T-helper 1 cell treated with Interleukin-12 subunit alpha and Interleukin-12 subunit beta and Interleukin-4 antibody, amounts not matched to agents 30 μg/mL and 1 μg/mL, for 36 hours (primary cell): ENCODE measurements around the gene JARID2.
A peak's percentile ranks its signal among the peaks of the same experiment; 100 is the strongest.

Experiments
- H3K27ac Mint-ChIP-seq: one replicate; pipeline ENCODE4 v1.8.0; 2021; ENCODE audit warnings: mild to moderate bottlenecking, mixed read lengths
- H3K27me3 Mint-ChIP-seq: one replicate; pipeline ENCODE4 v1.8.0; 2021; ENCODE audit warnings: low read depth, mixed read lengths
- H3K36me3 Mint-ChIP-seq: one replicate; pipeline ENCODE4 v1.8.0; 2021; ENCODE audit warnings: low read depth, mixed read lengths
- H3K4me1 Mint-ChIP-seq: one replicate; pipeline ENCODE4 v1.8.0; 2021; ENCODE audit warnings: low read depth, mixed read lengths
- H3K4me3 Mint-ChIP-seq: one replicate; pipeline ENCODE4 v1.8.0; 2021; ENCODE audit warnings: mild to moderate bottlenecking, moderate library complexity, mixed read lengths
- H3K9me3 Mint-ChIP-seq: one replicate; pipeline ENCODE4 v1.8.0; 2021; ENCODE audit warnings: mixed read lengths

The JARID2 gene

GRCh38 chr6:15416932-15417509, 171.2 kb downstream of the JARID2 start:
- Mint-ChIP-seq H3K4me3 (no peak overlapping the region), H3K9me3 (peaks cover 30% of the 10 kb centered on the region), H3K27me3 (no peaks in the 10 kb centered on the region), H3K27ac (peak overlapping the region; percentile 33), H3K36me3 (peaks cover 49% of the 10 kb centered on the region), H3K4me1 (peaks cover 54% of the 10 kb centered on the region)

- Mint-ChIP-seq H3K27me3 (no peaks in the 10 kb centered on the region), H3K27ac (peak overlapping the region; percentile 61), H3K4me3 (no peak overlapping the region), H3K36me3 (peaks cover 43% of the 10 kb centered on the region), H3K4me1 (peaks cover 53% of the 10 kb centered on the region), H3K9me3 (peaks cover 30% of the 10 kb centered on the region)
Observed at GRCh38 chr6:15417811-15418210, 171.9 kb downstream of the JARID2 start.

- Mint-ChIP-seq H3K27ac (no peak overlapping the region), H3K9me3 (peaks cover 30% of the 10 kb centered on the region)
Observed at GRCh38 chr6:15419493-15419892, 173.6 kb downstream of the JARID2 start.

GRCh38 chr6:15420959-15421438, 175.1 kb downstream of the JARID2 start:
- Mint-ChIP-seq H3K4me3 (peak overlapping the region; percentile 58), H3K36me3 (peaks cover 49% of the 10 kb centered on the region), H3K9me3 (peaks cover 30% of the 10 kb centered on the region), H3K4me1 (peaks cover 54% of the 10 kb centered on the region), H3K27me3 (no peaks in the 10 kb centered on the region), H3K27ac (peak overlapping the region; percentile 95)

More at GRCh38 chr6:15419493-15419892, 173.6 kb downstream of the JARID2 start:
- H3K27me3 Mint-ChIP-seq: no peaks in the 10 kb centered on the region
- peaks cover 47% of the 10 kb centered on the region for H3K4me1 Mint-ChIP-seq
- peaks cover 43% of the 10 kb centered on the region for H3K36me3 Mint-ChIP-seq
- no peak overlapping the region for H3K4me3 Mint-ChIP-seq

- Mint-ChIP-seq H3K27me3 (no peaks in the 10 kb centered on the region), H3K4me1 (peaks cover 60% of the 10 kb centered on the region), H3K4me3 (peak overlapping the region; percentile 58)
Observed at GRCh38 chr6:15421945-15422733, 176.3 kb downstream of the JARID2 start.

GRCh38 chr6:15423286-15423993, 177.6 kb downstream of the JARID2 start:
- peaks cover 17% of the 10 kb centered on the region for H3K9me3 Mint-ChIP-seq
- H3K4me3 Mint-ChIP-seq: peak overlapping the region; percentile 10
- H3K4me1 Mint-ChIP-seq: peaks cover 61% of the 10 kb centered on the region
- peaks cover 32% of the 10 kb centered on the region for H3K36me3 Mint-ChIP-seq
- H3K27me3 Mint-ChIP-seq: no peaks in the 10 kb centered on the region
- H3K27ac Mint-ChIP-seq: no peak overlapping the region

More at GRCh38 chr6:15421945-15422733, 176.3 kb downstream of the JARID2 start:
- Mint-ChIP-seq H3K9me3 (peaks cover 24% of the 10 kb centered on the region), H3K27ac (peak overlapping the region; percentile 95), H3K36me3 (peaks cover 43% of the 10 kb centered on the region)

GRCh38 chr6:15425947-15426346, 180.1 kb downstream of the JARID2 start:
- no peak overlapping the region for H3K27ac Mint-ChIP-seq

GRCh38 chr6:15426395-15426794, 180.5 kb downstream of the JARID2 start:
- no peaks in the 10 kb centered on the region for H3K9me3 Mint-ChIP-seq
- no peak overlapping the region for H3K4me3 Mint-ChIP-seq
- H3K4me1 Mint-ChIP-seq: peaks cover 70% of the 10 kb centered on the region
- H3K27ac Mint-ChIP-seq: no peak overlapping the region
- no peaks in the 10 kb centered on the region for H3K27me3 Mint-ChIP-seq
- peaks cover 15% of the 10 kb centered on the region for H3K36me3 Mint-ChIP-seq

More at GRCh38 chr6:15425947-15426346, 180.1 kb downstream of the JARID2 start:
- H3K4me1 Mint-ChIP-seq: peaks cover 69% of the 10 kb centered on the region
- no peaks in the 10 kb centered on the region for H3K27me3 Mint-ChIP-seq
- peaks cover 18% of the 10 kb centered on the region for H3K36me3 Mint-ChIP-seq
- H3K4me3 Mint-ChIP-seq: no peak overlapping the region
- no peaks in the 10 kb centered on the region for H3K9me3 Mint-ChIP-seq

- H3K4me3 Mint-ChIP-seq: no peak overlapping the region
- H3K4me1 Mint-ChIP-seq: peaks cover 66% of the 10 kb centered on the region
- peaks cover 15% of the 10 kb centered on the region for H3K36me3 Mint-ChIP-seq
- H3K27ac Mint-ChIP-seq: no peak overlapping the region
- H3K9me3 Mint-ChIP-seq: no peaks in the 10 kb centered on the region
- H3K27me3 Mint-ChIP-seq: no peaks in the 10 kb centered on the region
Observed at GRCh38 chr6:15426901-15427300, 181.0 kb downstream of the JARID2 start.

- no peaks in the 10 kb centered on the region for H3K27me3 Mint-ChIP-seq
- no peak overlapping the region for H3K27ac Mint-ChIP-seq
- no peak overlapping the region for H3K4me3 Mint-ChIP-seq
- peaks cover 15% of the 10 kb centered on the region for H3K36me3 Mint-ChIP-seq
- no peaks in the 10 kb centered on the region for H3K9me3 Mint-ChIP-seq
- H3K4me1 Mint-ChIP-seq: peaks cover 66% of the 10 kb centered on the region
Observed at GRCh38 chr6:15427331-15428070, 181.6 kb downstream of the JARID2 start.

- no peak overlapping the region for H3K4me3 Mint-ChIP-seq
- no peaks in the 10 kb centered on the region for H3K9me3 Mint-ChIP-seq
- no peak overlapping the region for H3K27ac Mint-ChIP-seq
- H3K27me3 Mint-ChIP-seq: no peaks in the 10 kb centered on the region
- H3K4me1 Mint-ChIP-seq: peaks cover 71% of the 10 kb centered on the region
- H3K36me3 Mint-ChIP-seq: peaks cover 11% of the 10 kb centered on the region
Observed at GRCh38 chr6:15429141-15430110, 183.6 kb downstream of the JARID2 start.

- H3K36me3 Mint-ChIP-seq: peaks cover 12% of the 10 kb centered on the region
- no peak overlapping the region for H3K4me3 Mint-ChIP-seq
- H3K27me3 Mint-ChIP-seq: no peaks in the 10 kb centered on the region
- peaks cover 76% of the 10 kb centered on the region for H3K4me1 Mint-ChIP-seq
- H3K9me3 Mint-ChIP-seq: peaks cover 6% of the 10 kb centered on the region
- H3K27ac Mint-ChIP-seq: no peak overlapping the region
Observed at GRCh38 chr6:15430186-15430585, 184.3 kb downstream of the JARID2 start.

GRCh38 chr6:15430931-15431405, 185.1 kb downstream of the JARID2 start:
- no peak overlapping the region for H3K27ac Mint-ChIP-seq
- H3K36me3 Mint-ChIP-seq: peaks cover 9% of the 10 kb centered on the region
- no peak overlapping the region for H3K4me3 Mint-ChIP-seq
- H3K27me3 Mint-ChIP-seq: no peaks in the 10 kb centered on the region
- peaks cover 77% of the 10 kb centered on the region for H3K4me1 Mint-ChIP-seq
- H3K9me3 Mint-ChIP-seq: peaks cover 6% of the 10 kb centered on the region
